ENCODE results near the gene PRDX4. TPM values are rescaled to one million over a fixed set of nuclear protein-coding genes. Genes with fewer than 3 reads are reported as not detected.
"Not testable (repeated sequence)": the region's sequence is repeated elsewhere in the genome, so short reads cannot be mapped to it uniquely, and the experiment has no call there.

The PRDX4 gene
- polyA plus RNA-seq (ENCODE audit: insufficient read length in 4 of 4) = 100 to 1,000 TPM in 2 of 4 donors, 10 to 100 TPM in 2; 83.5 to 115 (median 103) TPM

DNA sequence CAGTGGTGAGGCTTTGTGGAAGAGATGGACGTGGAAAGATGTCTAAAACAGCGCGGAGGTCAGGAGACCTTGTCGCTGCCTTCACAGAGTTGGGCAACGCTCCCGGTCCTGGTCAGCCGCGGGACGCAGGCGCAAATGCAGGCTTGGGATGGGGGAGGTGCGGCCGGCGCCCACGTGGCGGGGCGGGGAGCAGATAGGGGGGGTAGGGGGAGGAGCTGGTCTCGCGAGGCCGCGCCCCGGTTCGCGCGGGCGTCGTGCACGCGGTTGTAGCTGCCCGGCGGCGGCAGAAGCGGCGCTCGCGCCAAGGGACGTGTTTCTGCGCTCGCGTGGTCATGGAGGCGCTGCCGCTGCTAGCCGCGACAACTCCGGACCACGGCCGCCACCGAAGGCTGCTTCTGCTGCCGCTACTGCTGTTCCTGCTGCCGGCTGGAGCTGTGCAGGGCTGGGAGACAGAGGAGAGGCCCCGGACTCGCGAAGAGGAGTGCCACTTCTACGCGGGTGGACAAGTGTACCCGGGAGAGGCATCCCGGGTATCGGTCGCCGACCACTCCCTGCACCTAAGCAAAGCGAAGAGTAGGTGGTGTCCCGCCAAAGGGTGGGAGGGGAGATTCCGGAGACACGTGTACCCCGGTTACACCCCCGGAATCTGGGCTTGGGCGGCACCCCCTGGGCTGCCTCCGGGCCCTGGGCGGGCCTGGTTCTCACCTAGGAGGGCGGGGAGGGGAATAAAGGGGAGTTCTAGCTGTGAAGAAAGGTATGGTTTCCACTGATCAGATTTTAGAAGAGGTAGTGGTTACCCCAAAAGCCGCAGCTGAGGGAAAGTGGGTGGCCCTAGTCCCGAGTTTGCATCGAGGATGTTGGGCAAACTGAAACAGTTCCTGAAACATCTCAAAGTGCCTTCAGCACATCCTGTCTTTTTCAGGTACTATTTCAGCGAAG is at the start of gene PRDX4:
Gene PRDX4 (plus strand): TSS at position 255 of the 939 bp plus-strand sequence. CDS start 78 bp downstream, at position 333.
- DNase-seq (ENCODE audit: low read depth in 4 of 4, low spot score in 2 of 4) = peak; percentile 31 to 75 (median 68)

DNA sequence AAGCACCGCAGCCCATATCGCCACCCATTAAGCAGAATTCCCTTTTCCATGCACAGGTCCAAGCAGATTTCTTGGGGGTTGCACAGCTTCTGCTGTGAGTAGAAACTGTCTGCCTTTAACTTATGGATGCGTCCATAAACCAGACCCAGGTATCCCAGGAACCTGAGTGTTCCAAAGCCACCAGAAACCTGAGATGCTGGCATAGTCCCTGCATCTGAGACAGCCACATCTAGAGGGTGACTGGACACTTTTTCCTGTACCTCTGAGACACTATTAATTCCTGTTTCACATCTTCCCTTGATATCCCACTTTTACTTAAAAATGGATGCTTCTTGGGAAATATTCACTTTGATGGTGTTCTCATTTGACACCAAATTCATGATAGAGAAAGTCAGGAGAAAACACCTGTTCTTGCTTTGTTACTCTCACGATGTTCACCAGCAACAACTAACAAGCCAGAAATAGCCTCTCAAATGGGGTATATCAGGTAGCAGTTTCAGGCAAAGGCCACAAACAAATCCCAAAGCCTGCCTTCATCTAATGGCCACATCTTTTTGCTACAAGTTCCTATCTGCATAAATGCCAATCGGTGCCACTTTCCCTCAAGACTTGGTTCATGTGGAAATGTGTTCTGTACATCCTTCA is 45.5 kb upstream of the PRDX4 start:
- DNase-seq (ENCODE audit: low read depth in 4 of 4, low spot score in 2 of 4) = no peak

DNA sequence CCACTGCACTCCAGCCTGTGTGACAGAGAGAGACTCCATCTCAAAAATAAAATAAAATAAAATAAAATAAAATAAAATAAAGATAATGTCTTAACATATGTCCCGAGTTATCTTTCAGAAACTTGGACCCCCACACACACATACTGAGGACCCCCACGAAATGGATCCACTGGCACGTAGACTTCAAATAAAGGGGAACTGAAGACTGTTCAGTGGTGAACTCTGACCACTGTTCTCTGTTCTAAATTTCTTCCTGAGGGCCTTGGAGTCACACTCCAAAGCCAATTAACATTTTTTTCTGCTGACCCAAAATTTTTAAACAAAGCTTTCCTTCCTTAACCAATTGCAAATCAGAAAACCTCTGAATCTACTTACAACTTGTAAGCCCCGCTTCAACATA is 43.5 kb upstream of the PRDX4 start:
- no peak for DNase-seq (ENCODE audit: low read depth in 4 of 4, low spot score in 2 of 4)

DNA sequence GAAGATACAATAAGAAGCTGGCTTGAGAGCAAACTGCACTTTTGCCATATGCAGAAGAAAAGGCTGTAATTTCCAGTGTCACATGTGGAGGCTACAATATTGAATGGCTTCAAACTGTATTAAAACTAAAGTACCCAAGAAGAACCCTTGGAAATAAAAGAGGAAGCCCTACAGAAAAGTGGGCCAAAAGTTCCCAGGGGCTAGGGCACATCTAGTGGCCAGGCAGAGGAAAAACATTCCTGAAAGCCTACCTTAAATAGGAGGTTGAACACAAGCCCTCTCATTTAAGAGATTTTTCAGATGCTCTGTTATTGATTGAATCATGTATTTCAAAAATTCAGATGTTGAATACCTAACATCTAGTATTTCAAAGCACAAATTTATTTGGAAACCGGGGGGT is 40.6 kb upstream of the PRDX4 start:
- DNase-seq (ENCODE audit: low read depth in 4 of 4, low spot score in 2 of 4) = no peak

DNA sequence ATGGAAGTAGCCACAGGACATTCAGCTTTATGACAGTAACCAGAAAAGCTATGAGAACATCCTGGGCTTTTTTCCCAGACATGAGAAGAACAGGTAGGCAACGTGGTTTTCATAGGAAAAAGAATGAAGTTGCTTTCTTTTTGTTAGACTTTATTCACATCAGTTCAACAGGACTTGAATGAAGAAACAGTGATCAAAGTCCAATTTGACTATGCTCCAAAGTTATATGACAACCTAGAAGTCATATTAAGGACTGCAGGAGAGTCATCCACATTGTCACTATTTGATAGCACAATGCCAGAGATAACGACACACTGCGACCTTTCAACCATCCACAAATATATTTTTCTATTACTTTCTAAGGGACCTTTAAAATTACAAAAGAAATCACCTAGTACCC is 39.2 kb upstream of the PRDX4 start:
- no peak for DNase-seq (ENCODE audit: low read depth in 4 of 4, low spot score in 2 of 4)

DNA sequence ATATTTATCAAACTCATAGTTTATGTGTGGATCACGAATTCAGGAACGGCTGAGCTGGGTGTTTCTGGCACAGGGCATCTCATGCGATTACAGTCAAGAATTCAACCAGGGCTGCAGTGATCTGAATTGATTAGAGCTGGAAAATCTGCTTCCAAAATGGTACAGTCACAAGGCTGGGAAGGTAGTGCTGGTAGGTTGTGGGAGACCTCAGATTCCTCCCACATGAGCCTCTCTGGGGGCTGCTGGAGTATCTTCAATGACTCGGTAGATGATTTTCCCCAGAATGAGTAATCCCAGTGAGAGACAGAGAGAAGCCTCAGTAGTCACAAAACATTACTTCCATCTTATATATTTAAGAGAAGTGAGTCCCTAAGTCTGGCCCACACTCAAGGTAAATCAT is 36.2 kb upstream of the PRDX4 start:
- no peak for DNase-seq (ENCODE audit: low read depth in 4 of 4, low spot score in 2 of 4)

DNA sequence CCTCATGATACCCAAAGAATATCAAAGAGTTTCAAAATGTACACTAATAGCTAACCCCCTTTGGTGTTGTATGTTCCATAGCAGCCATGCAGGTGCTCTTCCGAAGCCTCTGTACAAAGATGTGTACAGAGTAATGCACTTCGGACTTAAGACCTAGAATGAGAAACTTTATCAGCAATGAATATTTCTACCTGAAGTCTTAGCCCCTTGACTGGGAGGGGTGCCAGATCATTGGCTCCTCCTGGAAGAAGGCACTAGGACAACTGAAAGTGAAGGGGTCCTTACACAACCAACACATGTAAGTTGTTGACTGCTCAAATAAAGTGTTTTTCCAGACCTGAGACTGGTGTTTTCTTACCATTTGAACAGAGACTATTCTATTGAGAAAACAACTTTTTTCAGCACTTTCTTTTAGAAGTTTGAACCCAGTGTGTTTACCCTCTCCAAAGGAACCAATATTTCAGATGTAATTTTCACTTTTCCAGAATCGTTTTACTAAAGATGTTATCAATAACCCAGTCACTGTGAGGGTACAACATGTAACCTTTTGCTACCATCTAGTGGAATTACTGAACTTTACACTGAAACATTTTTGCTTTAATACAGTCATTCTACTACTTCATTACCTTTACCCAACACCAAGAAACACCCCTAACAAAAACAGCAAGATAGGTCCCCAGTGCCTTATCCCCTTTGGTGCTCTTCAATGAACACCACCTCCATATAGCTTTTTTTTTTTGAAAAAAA is 33.3 kb upstream of the PRDX4 start:
- no peak for DNase-seq (ENCODE audit: low read depth in 4 of 4, low spot score in 2 of 4)

DNA sequence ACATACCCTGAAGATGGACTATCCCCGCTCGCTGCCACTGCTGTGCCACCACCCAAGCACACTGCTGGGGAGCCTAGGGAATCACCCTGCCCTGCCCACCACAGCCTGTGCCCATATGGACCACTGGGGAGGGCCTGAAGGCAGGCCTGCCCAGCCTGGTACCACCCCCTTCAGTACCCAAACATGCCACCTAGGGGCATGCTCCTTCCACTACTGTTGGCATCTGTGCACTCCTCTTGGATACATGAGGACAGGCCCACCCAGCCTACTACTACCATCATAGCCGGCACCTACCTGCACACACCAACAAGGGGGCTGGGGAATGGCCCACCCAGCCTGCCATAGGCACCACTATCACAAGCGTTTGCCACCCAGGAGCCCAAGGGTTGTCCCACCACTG is 30.1 kb upstream of the PRDX4 start:
- no peak for DNase-seq (ENCODE audit: low read depth in 4 of 4, low spot score in 2 of 4)

DNA sequence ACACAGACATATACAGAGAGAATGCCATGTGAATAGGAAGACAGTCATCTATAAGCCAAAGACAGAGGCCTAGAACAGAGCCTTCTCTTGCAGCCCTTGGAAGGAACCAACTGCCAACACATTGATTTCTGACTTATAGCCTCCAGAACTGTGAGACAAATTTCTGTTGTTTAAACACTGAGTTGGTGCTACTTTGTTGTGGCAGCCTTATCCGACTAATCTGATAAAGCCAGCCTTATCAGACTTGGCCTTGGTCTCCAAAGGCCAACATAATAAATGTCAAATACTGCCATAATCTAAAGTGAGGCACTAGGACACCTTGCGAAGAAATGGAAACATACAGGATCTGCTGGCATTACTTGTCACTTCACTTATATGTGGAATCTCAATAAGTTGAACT is 24.3 kb upstream of the PRDX4 start:
- DNase-seq (ENCODE audit: low read depth in 4 of 4, low spot score in 2 of 4) = no peak

DNA sequence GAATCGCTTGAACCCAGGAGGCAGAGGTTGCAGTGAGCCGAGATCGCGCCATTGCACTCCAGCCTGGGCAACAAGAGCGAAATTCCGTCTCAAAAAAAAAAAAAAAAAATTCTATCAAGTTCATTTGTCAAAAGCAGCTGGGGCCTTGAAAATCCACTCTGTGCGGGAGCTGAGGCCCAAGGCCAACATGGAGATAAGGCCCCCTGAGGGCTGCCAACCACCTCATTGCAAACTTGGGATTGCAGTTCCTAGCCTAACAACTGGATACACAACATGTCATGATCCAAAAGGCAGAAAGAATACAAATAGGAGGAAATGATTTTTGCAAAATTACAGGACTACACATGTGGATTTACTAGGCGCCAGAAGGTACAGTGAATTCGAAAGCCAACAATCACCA is 22.5 kb upstream of the PRDX4 start:
- no peak for DNase-seq (ENCODE audit: low read depth in 4 of 4, low spot score in 2 of 4)

DNA sequence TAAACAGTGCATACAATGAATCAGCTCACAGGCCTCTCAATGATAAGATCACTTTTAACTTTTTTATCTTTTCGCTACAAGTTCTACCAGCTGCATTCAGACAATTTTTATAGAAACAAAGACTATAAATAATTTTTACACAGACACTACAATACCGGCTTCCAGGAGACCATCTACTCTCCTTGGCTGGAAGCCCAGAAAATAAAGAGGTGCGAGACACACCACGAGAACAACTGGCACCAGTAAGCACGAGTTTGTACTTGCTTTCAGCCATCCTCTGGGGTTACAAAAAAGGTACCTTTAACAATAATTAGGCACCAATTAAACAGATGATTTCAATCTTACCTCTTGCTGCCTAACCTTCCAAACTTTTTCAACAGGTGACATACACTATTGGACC is 11.2 kb upstream of the PRDX4 start:
- no peak for DNase-seq (ENCODE audit: low read depth in 4 of 4, low spot score in 2 of 4)

DNA sequence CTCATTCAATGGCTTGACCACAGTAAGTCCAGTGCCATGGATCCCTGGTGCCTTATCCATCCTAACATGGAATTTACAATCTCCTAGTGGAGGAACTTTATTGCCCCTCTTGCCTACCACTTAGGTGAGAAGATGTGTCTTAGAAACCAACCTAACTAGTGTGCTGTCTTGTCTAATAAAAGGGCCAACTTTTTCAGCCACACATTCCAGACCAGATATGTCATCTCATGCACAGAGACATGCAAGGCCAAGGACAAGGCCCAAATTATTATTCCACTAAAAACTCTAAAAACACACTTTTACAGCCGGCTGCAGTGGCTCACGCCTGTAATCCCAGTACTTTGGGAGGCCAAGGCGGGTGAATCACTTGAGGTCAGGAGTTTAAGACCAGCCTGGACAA is 10.6 kb upstream of the PRDX4 start:
- no peak for DNase-seq (ENCODE audit: low read depth in 4 of 4, low spot score in 2 of 4)

DNA sequence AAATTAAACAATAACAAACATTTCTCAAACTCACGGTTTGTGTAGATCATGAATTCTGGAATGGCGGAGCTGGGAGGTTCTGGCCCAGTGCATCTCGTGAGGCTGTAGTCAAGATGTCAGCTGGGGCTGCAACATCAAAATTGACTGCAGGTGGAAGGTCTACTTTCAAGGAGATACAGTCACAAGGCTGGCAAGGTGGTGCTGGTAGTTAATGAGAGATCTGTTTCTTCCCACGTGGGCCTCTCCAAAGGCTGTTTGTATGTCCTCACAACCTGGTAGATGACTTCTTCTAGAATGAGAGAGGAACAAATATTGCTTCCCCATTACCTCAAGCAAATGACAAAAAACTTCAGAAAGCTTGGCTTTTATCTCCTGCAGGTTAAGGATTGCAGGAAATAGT is 8.0 kb upstream of the PRDX4 start:
- DNase-seq (ENCODE audit: low read depth in 4 of 4, low spot score in 2 of 4) = no peak

DNA sequence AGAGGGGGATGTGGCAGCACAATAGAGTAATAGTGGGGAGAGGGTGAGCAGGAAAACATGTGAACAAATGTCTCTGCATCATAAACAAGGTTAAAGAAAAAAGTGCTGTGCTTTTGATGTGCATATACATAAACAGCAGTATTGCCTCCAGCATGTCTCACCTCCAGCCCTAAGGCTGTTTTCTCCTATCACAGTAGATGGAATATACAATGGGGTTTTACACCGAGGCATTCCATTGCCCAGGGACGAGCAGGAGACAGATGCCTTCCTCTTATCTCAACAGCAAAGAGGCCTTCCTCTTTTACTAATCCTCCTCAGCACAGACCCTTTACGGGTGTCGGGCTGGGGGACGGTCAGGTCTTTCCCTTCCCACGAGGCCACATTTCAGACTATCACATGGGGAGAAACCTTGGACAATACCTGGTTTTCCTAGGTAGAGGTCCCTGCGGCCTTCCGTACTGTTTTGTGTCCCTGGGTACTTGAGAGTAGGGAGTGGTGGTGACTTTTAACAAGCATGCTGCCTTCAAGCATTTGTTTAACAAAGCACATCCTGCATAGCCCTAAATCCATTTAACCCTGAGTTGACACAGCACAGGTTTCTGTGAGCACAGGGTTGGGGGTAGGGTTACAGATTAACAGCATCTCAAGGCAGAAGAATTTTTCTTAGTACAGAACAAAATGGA is 7.1 kb upstream of the PRDX4 start:
- not testable (repeated sequence) for DNase-seq (ENCODE audit: low read depth in 4 of 4, low spot score in 2 of 4)

DNA sequence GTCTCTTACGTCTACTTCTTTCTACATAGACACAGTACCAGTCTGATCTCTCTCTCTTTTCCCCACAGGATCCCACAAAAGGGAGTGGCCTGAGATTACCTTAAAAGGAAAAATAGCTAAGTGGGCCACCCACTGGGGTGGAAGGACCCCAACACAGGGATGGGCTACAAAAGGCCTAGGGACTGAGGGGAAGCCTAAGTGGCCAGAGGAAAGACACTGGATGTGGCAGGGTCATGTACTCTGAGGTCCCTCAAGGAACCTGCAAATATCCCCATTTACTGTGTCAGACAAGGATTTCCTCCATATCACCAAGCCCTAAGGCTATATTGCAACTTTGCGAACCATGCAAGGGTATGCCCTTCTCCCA is 6.5 kb upstream of the PRDX4 start:
- DNase-seq (ENCODE audit: low read depth in 4 of 4, low spot score in 2 of 4) = no peak

DNA sequence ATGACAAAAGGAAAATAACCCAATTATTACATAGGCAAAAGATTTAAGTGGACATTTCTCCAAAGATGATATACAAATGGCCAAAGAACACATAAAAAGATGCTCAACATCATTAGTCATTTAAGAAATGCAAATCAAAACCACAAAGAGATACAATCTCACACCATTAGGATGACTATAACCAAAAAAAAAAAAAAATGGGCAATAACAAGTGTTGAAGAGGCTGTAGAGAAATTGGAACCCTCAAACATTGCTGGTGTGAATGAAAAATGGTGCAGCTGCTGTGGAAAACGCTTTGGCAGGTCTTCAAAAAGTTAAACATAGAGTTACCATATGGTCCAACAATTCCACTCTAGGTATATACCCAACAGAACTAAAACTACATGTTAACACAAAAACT is 5.6 kb upstream of the PRDX4 start:
- no peak for DNase-seq (ENCODE audit: low read depth in 4 of 4, low spot score in 2 of 4)

DNA sequence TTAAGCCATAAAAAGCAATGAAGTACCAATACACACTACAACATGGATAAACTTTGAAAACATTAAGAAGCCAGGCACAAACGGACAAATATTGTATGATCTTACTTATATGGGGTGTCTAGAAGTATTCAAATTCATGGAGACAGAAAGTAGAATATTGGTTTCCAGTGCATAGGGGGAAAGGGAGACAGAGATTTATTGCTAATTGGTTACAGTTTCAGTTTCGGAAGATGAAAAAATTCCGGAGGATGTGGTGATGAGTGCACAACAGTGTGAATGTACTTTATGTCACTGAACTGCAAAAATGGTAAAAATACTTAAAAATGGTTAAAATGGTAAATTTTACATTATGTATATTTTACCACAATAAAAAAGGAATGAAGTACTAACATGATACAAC is 5.1 kb upstream of the PRDX4 start:
- DNase-seq (ENCODE audit: low read depth in 4 of 4, low spot score in 2 of 4) = no peak

DNA sequence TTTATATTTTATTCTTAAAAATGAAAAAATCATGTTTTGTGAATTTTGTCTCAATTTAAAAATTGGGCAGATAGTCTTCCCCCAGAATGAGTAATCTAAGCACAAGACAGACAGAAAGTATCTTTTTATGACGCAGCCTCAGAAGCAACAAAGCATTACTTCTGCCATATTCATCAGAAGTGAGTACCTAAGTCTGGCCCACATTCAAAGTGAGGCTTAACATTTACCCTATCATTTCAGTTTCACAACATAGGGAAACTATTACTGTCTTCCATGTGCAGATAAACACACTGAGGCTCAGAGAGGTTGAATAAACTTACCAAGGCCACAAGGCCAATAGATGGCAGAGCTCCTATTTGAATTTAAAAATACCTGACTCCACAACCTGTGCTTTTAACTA is 4.4 kb upstream of the PRDX4 start:
- DNase-seq (ENCODE audit: low read depth in 4 of 4, low spot score in 2 of 4) = no peak

DNA sequence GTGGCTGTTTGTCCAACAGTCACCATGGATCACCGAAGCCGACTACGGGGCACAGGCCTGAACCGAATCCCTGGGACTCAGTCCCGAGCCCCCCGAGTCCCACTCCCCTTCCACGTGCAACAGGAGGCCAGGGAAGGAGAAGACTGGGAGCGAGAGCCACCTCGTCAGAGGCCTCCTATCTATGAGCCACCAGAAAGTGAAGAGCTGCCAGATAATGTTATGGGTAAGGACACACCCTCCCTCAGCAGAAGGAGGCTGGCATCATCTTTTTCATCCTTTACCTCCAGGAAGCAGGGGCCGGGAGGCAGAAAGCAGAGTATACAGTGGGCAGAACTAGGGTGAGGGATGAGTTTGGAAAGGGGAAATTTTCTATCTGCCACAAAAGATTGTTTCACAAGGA is 2.8 kb upstream of the PRDX4 start:
- DNase-seq (ENCODE audit: low read depth in 4 of 4, low spot score in 2 of 4) = no peak

DNA sequence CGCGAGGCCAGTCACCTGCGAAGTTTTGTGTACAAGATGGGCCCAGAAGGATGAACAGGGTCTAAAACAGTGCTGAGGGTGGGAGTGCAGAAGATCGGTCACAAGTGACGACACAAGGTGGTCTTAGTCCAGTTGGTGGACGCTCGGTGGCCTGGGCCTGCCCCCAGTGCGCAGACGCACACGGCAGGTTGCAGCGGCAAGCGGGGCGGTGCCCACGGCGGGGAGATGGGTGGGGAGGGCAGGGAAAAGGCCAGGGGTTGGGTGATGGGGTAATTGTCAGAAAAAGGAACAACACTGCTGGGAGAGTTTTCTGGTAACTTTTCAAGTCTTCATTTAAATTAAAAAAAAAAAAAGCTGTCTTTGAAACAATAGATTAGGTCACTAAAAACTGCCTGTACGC is 1.0 kb upstream of the PRDX4 start:
- DNase-seq (ENCODE audit: low read depth in 4 of 4, low spot score in 2 of 4) = no peak

DNA sequence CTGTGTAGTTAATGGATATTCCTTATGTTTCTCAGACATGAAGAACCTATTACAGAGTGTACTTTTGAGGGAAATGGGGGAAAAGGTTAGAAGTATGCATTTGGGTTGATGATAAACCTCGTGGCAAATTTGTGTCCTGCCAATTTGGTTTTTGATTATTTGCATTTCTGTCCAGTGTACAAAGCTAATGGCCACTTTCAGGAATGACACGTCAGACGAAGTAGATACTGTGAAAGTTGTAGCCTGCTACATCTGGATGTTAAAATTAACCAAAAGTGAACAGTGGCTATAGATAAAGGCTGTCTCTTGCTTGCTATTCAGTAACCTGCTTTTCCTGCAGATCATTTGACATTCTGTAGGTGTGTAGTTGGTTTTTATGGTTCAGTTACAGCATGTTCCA is 1.0 kb downstream of the PRDX4 start:
- DNase-seq (ENCODE audit: low read depth in 4 of 4, low spot score in 2 of 4) = peak in 1 of 4 donors; percentile 13

Measured in left renal cortex interstitium (tissue), 4 donors.